ENCODE data around the gene DGKK. TPM values are rescaled to one million over a fixed set of nuclear protein-coding genes. Genes with fewer than 3 reads are reported as not detected.

Gene DGKK
- total and polyA plus RNA-seq, 2 of the 4 experiments (the other 2 are of a cell fraction) = not detected

DNA sequence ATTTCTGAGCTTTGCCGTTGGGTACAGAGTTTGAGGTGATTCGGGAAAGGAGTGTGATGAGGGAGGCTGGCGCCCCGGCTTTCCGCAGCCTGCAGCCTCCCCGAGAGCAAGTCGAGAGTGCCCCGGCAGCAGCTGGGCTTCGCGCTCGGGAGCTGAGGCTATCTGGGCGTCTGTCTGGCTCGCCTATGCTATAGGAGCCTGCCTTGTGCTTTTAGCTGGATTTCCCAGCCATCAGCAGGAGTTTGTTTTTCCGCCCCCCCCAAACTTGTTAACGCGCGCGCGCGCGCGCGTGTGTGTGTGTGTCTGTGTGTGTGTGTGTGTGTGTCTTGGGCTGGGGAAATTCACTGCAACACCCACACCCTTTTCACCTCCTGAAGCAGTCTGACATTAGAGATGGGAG is 765 bp upstream of the DGKK start:
- H2BK20ac ChIP-seq (ENCODE audit: low read depth, low read length) = no peak overlapping the region
- DNase-seq (no peak), ATAC-seq (ENCODE audit: low read depth) (no peak)
- H2BK5ac ChIP-seq (ENCODE audit: low read depth, low read length, poor library complexity, severe bottlenecking) = no peak overlapping the region
- H4K91ac ChIP-seq (ENCODE audit: insufficient read depth, low read depth, low read length) = no peak overlapping the region
- no peak overlapping the region for H3K56ac ChIP-seq (ENCODE audit: extremely low read depth, insufficient read depth, low read length)
- TF ChIP-seq CEBPB (IDR thresholded peaks at IDR 0.05; ENCODE audit: low read depth, low read length) = no peak
- no peak for TF ChIP-seq CHD1 (IDR thresholded peaks at IDR 0.05; ENCODE audit: low read depth, low read length)
- TF ChIP-seq POLR2A (IDR thresholded peaks at IDR 0.05; ENCODE audit: low read depth, low read length) = no peak
- TF ChIP-seq RCOR1 (IDR thresholded peaks at IDR 0.05; ENCODE audit: insufficient replicate concordance, low read length) = no peak
- TF ChIP-seq RAD21 (IDR thresholded peaks at IDR 0.05; ENCODE audit: low read length) = no peak
- no peak for TF ChIP-seq BHLHE40 (IDR thresholded peaks at IDR 0.05; ENCODE audit: low read depth, low read length)
- TF ChIP-seq RFX5 (IDR thresholded peaks at IDR 0.05; ENCODE audit: low read depth, low read length) = no peak
- no peak for TF ChIP-seq FOS (IDR thresholded peaks at IDR 0.05; ENCODE audit: low read depth, low read length)
- no peak for TF ChIP-seq MAZ (IDR thresholded peaks at IDR 0.05; ENCODE audit: borderline replicate concordance, low read depth, low read length)
- no peak for TF ChIP-seq MXI1 (IDR thresholded peaks at IDR 0.05; ENCODE audit: borderline replicate concordance, low read depth, low read length)
- no peak for TF ChIP-seq NFE2L2 (IDR thresholded peaks at IDR 0.05; ENCODE audit: low read depth, low read length)
- TF ChIP-seq, protein P1, sequence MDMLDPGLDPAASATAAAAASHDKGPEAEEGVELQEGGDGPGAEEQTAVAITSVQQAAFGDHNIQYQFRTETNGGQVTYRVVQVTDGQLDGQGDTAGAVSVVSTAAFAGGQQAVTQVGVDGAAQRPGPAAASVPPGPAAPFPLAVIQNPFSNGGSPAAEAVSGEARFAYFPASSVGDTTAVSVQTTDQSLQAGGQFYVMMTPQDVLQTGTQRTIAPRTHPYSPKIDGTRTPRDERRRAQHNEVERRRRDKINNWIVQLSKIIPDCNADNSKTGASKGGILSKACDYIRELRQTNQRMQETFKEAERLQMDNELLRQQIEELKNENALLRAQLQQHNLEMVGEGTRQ (IDR thresholded peaks at IDR 0.05; ENCODE audit: low read depth, low read length) = no peak
- H3K4me2 ChIP-seq (ENCODE audit: low read depth, low read length) = no peak overlapping the region
- H2AFZ ChIP-seq (replicated peaks; ENCODE audit: low read length, poor library complexity) = no peak overlapping the region
- H3K9me1 ChIP-seq (ENCODE audit: insufficient read depth, low read length) = no peaks in the 10 kb centered on the region
- in situ Hi-C loops (cut with MboI; ENCODE audit: low sequenced_read_pairs) = no loop called here
- no peak overlapping the region for H2BK120ac ChIP-seq (ENCODE audit: low read depth, low read length)
- WGBS, 2 experiments (ENCODE audit: extremely low coverage in 2 of 2, insufficient read length in 1 of 2) = 65% methylated on average over 5 of the region's 23 CpGs; no CpG with 5 or more reads in 1 of the 2 experiments
- H3K14ac ChIP-seq (replicated peaks; ENCODE audit: low read depth, low read length) = no peak overlapping the region
- no peak overlapping the region for H3K4me3 ChIP-seq (ENCODE audit: insufficient read depth, low read depth, low read length)
- no peak overlapping the region for H3K4ac ChIP-seq (ENCODE audit: low read depth, low read length)
- no peaks in the 10 kb centered on the region for H3K4me1 ChIP-seq (ENCODE audit: control insufficient read depth, insufficient read depth, low read length)
- no peaks in the 10 kb centered on the region; the same call in 1 of the 2 replicates for H3K9me3 ChIP-seq (ENCODE audit: control insufficient read depth, insufficient read depth, low read length)
- CTCF ChIA-PET = no interaction called here
- no peak overlapping the region for H4K8ac ChIP-seq (ENCODE audit: low read depth in 2 of 2, low read length in 2 of 2)
- no TSS peak for BruUV-seq (replicated peaks)
- no peak overlapping the region for H2AK9ac ChIP-seq (replicated peaks; ENCODE audit: low read depth, low read length, poor library complexity)
- H3K27ac ChIP-seq (ENCODE audit: insufficient read depth, low read length) = no peak overlapping the region
- H3K79me1 ChIP-seq (ENCODE audit: low read depth in 1 of 2, low read length in 2 of 2) = no peaks in the 10 kb centered on the region
- no peak overlapping the region for H2BK15ac ChIP-seq (ENCODE audit: low read depth, low read length)
- no peak overlapping the region for H4K5ac ChIP-seq (ENCODE audit: low read depth, low read length)
- POLR2A ChIA-PET (ENCODE audit: unreplicated experiment) = no interaction called here
- H3K9ac ChIP-seq (ENCODE audit: low read depth, low read length) = no peak overlapping the region
- no peaks in the 10 kb centered on the region for H3K36me3 ChIP-seq (ENCODE audit: control insufficient read depth, insufficient read depth, low read length)
- no peak overlapping the region for H3K18ac ChIP-seq (ENCODE audit: low read depth, low read length)
- H3K23ac ChIP-seq (ENCODE audit: low read depth, low read length) = no peak overlapping the region
- H4K20me1 ChIP-seq (ENCODE audit: insufficient read depth, low read length) = no peaks in the 10 kb centered on the region
- dilution Hi-C loops (cut with HindIII; ENCODE audit: low sequenced_read_pairs, unreplicated experiment) = no loop called here
- intact Hi-C loops (cut with micrococcal nuclease) = no loop called here
- peaks cover 32% of the 10 kb centered on the region for H3K27me3 ChIP-seq (ENCODE audit: control insufficient read depth, insufficient read depth, low read length)
- H2AK5ac ChIP-seq (ENCODE audit: low read depth, low read length) = no peak overlapping the region

Data from IMR-90 (cell line).